ENCODE data around the gene HECA. TPM values are rescaled to one million over a fixed set of nuclear protein-coding genes. Genes with fewer than 3 reads are reported as not detected.
"Not testable (repeated sequence)": the region's sequence is repeated elsewhere in the genome, so short reads cannot be mapped to it uniquely, and the experiment has no call there.

The HECA gene
- total RNA-seq (2014; rRNA removed; shearing (Covaris generic); ENCODE audit: low replicate concordance): 5.2 TPM in 2 replicates

GRCh38 chr6:139134817-139135577 is at the start of gene HECA:
Gene HECA, plus strand, starts transcription at chr6:139135080. Its CDS starts 317 bp downstream, at chr6:139135397.
- DNase-seq (ENCODE audit: low read depth): peak; percentile 92
- in situ Hi-C loops (cut with HindIII; ENCODE audit: low pct_unique_long_range_greater_than_20kb, low sequenced_read_pairs): no loop called here

- in situ Hi-C loops (cut with HindIII; ENCODE audit: low pct_unique_long_range_greater_than_20kb, low sequenced_read_pairs): no loop called here
- no peak for DNase-seq (ENCODE audit: low read depth)
Measured at GRCh38 chr6:139091826-139092225, 43.1 kb upstream of the HECA start.

- in situ Hi-C loops (cut with HindIII; ENCODE audit: low pct_unique_long_range_greater_than_20kb, low sequenced_read_pairs): no loop called here
- DNase-seq (ENCODE audit: low read depth): no peak
Measured at GRCh38 chr6:139099984-139100383, 34.9 kb upstream of the HECA start.

GRCh38 chr6:139107051-139107450 is 27.8 kb upstream of the HECA start:
- DNase-seq (ENCODE audit: low read depth): no peak
- in situ Hi-C loops (cut with HindIII; ENCODE audit: low pct_unique_long_range_greater_than_20kb, low sequenced_read_pairs): no loop called here

- DNase-seq (ENCODE audit: low read depth): no peak
- in situ Hi-C loops (cut with HindIII; ENCODE audit: low pct_unique_long_range_greater_than_20kb, low sequenced_read_pairs): no loop called here
Measured at GRCh38 chr6:139108378-139108777, 26.5 kb upstream of the HECA start.

GRCh38 chr6:139109558-139109957 is 25.3 kb upstream of the HECA start:
- DNase-seq (ENCODE audit: low read depth): peak; percentile 9
- in situ Hi-C loops (cut with HindIII; ENCODE audit: low pct_unique_long_range_greater_than_20kb, low sequenced_read_pairs): no loop called here

GRCh38 chr6:139112146-139112545 is 22.7 kb upstream of the HECA start:
- no peak for DNase-seq (ENCODE audit: low read depth)
- in situ Hi-C loops (cut with HindIII; ENCODE audit: low pct_unique_long_range_greater_than_20kb, low sequenced_read_pairs): no loop called here

GRCh38 chr6:139112561-139112960 is 22.3 kb upstream of the HECA start:
- in situ Hi-C loops (cut with HindIII; ENCODE audit: low pct_unique_long_range_greater_than_20kb, low sequenced_read_pairs): no loop called here
- DNase-seq (ENCODE audit: low read depth): no peak

- in situ Hi-C loops (cut with HindIII; ENCODE audit: low pct_unique_long_range_greater_than_20kb, low sequenced_read_pairs): no loop called here
Measured at GRCh38 chr6:139114746-139115145, 20.1 kb upstream of the HECA start.

GRCh38 chr6:139115989-139116758 is 18.7 kb upstream of the HECA start:
- in situ Hi-C loops (cut with HindIII; ENCODE audit: low pct_unique_long_range_greater_than_20kb, low sequenced_read_pairs): no loop called here
- no peak for DNase-seq (ENCODE audit: low read depth)

More at GRCh38 chr6:139114746-139115145, 20.1 kb upstream of the HECA start:
- DNase-seq (ENCODE audit: low read depth): no peak

- in situ Hi-C loops (cut with HindIII; ENCODE audit: low pct_unique_long_range_greater_than_20kb, low sequenced_read_pairs): no loop called here
- no peak for DNase-seq (ENCODE audit: low read depth)
Measured at GRCh38 chr6:139117734-139118133, 17.1 kb upstream of the HECA start.

GRCh38 chr6:139119552-139119951 is 15.3 kb upstream of the HECA start:
- in situ Hi-C loops (cut with HindIII; ENCODE audit: low pct_unique_long_range_greater_than_20kb, low sequenced_read_pairs): no loop called here
- DNase-seq (ENCODE audit: low read depth): no peak

- in situ Hi-C loops (cut with HindIII; ENCODE audit: low pct_unique_long_range_greater_than_20kb, low sequenced_read_pairs); DNase-seq (ENCODE audit: low read depth): not testable (repeated sequence)
Measured at GRCh38 chr6:139122823-139123222, 12.1 kb upstream of the HECA start.

GRCh38 chr6:139124887-139125672 is 9.8 kb upstream of the HECA start:
- in situ Hi-C loops (cut with HindIII; ENCODE audit: low pct_unique_long_range_greater_than_20kb, low sequenced_read_pairs): no loop called here

GRCh38 chr6:139126255-139126654 is 8.6 kb upstream of the HECA start:
- no peak for DNase-seq (ENCODE audit: low read depth)
- in situ Hi-C loops (cut with HindIII; ENCODE audit: low pct_unique_long_range_greater_than_20kb, low sequenced_read_pairs): no loop called here

More at GRCh38 chr6:139124887-139125672, 9.8 kb upstream of the HECA start:
- DNase-seq (ENCODE audit: low read depth): peak; percentile 16

GRCh38 chr6:139126931-139127330 is 7.9 kb upstream of the HECA start:
- in situ Hi-C loops (cut with HindIII; ENCODE audit: low pct_unique_long_range_greater_than_20kb, low sequenced_read_pairs): no loop called here
- no peak for DNase-seq (ENCODE audit: low read depth)

- in situ Hi-C loops (cut with HindIII; ENCODE audit: low pct_unique_long_range_greater_than_20kb, low sequenced_read_pairs): no loop called here
- DNase-seq (ENCODE audit: low read depth): no peak
Measured at GRCh38 chr6:139129284-139129683, 5.6 kb upstream of the HECA start.

GRCh38 chr6:139131736-139132280 is 3.1 kb upstream of the HECA start:
- in situ Hi-C loops (cut with HindIII; ENCODE audit: low pct_unique_long_range_greater_than_20kb, low sequenced_read_pairs): no loop called here
- DNase-seq (ENCODE audit: low read depth): no peak
